ENCODE results near the gene PAK5.
A peak's percentile ranks its signal among the peaks of the same experiment; 100 is the strongest.

Gene PAK5

DNA sequence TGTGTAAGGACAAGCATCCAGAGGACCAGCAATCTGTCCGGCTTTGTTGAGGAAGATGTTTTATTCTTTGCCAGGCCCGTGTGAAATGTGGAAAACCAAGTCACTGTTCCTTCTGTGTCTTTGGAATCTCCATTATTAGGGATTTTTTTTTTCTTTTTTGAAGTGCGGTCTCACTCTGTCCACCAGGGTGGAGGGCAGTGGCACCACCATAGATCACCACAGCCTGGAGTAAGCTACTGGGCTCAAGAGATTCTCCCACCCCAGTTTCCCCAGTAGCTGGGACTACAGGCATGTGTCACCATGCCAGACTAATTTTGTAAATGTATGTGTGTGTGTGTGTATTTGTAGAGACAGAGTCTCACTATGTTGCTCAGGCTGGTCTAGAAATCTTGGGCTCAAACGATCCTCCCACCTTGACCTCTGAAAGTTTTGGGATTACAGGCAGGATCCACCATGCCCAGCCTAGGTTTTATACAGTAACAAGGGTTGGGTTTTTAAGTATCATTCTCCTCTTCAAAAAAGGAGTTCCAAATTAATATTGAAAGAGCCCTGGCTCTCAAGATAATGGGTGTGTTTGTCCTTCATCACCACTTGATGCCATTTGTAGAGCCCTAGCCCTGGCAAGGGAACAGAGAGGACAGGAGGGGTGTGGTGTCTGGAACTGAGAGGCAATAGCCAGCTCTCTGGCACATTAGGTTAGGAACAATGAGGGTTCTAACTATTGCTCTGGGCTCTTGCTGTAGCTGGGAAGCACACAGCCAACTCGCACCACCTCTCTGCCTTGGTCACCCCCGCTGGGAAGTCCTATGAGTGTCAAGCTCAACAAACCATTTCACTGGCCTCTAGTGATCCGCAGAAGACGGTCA lies 321.3 kb downstream of the PAK5 start:
- no peak for DNase-seq (ENCODE audit: low read depth)

DNA sequence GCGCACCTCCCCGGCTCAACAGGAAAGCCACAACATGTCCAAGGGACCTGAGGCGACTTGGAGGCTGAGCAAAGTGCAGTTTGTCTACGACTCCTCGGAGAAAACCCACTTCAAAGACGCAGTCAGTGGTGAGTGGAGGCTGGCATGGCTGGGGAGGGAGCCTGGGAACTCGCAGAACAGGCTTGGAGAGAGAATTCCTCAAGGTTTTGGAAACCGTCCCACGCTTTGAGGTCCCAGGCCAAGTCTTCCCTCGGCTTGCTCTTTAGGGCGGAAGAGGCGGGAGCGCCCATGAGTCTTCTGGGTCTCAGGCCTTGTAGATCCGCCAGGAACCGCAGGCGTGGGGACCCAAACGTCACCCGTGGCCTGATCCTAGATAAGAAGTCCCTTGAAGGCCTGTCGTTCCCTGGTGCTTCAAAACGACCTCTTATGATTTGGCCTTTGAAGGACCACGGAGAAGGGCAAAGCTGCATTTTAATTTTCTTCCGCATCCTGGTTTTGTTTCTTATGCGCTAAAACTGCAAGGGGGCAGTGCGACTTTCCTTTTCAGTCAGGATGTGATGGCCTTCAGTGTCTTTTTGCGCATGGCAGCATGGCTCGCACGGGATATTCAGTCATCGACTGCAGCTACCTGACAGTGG lies 322.5 kb downstream of the PAK5 start:
- DNase-seq (ENCODE audit: low read depth), result no peak

DNA sequence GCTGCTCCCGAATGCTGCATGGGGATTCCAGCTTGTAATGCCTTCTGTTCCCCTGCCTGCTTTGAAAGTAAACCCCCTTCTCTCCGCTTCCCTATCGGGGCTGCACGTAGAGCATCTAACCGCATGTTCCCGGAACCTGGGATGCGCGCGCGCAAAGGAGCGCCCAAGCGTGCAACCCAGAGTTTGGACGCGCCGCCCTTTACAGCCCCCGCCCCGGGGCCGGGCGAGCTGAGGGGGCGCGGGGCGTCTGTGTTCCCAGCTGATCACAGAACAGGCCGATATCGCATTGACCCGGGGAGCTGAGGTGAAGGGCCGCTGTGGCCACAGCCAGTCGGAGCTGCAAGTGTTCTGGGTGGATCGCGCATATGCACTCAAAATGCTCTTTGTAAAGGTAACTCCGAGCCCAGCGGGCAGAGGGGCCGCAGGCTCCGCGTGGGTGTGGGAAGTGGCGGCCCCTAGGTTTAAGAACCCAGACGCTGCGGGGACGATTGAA lies 323.1 kb downstream of the PAK5 start:
- no peak for DNase-seq (ENCODE audit: low read depth)

DNA sequence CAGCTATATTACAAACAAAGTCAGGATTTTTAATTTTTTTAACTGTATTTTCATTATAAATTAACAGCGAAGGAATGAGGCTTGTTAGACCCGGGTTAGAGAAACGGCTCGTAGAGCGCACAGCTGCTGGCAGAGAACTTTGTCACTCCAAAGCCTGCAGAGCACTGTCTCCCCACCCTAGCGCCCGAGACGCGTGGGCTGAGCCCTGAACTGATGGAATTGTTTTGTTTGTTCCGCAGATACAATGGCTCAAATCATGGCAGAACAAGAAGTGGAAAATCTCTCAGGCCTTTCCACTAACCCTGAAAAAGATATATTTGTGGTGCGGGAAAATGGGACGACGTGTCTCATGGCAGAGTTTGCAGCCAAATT lies 323.7 kb downstream of the PAK5 start:
- no peak for DNase-seq (ENCODE audit: low read depth)

DNA sequence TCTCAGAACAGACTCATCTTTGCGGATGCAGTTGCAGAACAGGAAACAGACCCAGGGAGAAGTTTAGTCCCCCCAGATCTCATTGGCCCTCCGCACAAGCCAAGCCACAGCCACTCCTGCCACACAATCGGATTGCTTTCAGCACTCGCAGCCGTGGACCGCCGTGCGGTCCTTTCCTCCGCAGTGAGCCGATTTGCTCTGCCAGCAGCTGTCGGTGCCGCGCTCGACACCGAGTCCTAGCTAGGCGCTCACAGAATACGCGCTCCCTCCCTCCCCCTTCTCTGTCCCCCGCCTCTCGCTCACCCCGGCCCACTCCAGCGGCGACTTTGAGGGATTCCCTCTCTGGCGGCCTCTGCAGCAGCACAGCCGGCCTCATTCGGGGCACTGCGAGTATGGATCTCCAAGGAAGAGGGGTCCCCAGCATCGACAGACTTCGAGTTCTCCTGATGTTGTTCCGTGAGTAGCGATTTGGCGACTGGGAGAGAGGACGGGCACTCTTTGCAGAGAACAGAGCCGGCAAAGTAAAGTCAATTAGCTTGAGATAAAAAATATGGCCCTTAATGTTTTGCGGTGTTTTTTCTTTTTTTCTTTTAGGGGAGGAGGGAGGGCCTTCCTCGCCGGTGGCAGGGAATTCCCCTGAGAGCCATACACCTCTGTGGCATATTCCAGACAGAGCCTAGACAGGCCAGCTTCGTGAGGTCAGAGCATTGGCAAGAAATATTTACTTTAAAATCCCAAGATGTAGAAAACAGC lies 324.2 kb downstream of the PAK5 start, which contains the start of gene LAMP5:
Gene LAMP5 (plus strand): TSS at position 130 of the 753 bp plus-strand sequence. CDS start 263 bp downstream, at position 393.
- no peak for DNase-seq (ENCODE audit: low read depth)

DNA sequence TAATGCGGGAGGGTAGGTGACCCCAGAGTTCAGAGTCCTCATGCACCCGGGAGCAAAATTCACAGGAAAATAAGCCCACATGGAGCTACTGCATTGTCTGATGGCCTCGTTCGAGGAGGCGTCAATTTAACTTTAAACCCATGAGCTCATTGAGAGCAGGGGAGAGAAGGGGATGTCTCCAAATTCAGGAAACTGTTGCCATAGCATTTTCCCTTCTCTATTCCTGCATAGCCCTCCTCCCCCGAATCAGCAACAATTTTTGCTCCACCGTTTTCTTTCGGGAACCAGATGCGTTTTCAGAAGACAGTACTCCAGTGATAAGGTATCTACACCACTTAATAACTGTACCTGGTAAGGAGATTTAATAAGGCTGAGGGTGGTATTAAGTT lies 324.8 kb downstream of the PAK5 start:
- no peak for DNase-seq (ENCODE audit: low read depth)

DNA sequence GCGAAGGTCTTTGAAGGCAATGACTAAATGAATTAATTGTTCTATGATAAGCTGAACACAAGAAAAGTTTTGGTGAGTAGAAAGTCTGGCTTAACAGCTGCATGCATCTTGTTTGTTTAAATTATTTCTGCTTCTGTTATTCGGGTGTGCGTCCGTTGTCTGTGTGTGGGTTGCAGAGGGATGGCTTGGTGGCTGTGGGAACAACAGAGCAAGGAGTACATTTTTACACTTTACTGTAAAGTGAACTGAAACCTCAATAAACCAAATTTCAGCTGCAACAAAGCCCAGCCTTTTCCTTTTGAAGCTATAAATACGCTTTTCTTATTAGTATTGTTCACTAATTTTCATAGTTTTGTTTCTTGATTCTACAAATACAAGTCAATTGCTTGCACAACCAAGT lies 328.0 kb downstream of the PAK5 start:
- no peak for DNase-seq (ENCODE audit: low read depth)

DNA sequence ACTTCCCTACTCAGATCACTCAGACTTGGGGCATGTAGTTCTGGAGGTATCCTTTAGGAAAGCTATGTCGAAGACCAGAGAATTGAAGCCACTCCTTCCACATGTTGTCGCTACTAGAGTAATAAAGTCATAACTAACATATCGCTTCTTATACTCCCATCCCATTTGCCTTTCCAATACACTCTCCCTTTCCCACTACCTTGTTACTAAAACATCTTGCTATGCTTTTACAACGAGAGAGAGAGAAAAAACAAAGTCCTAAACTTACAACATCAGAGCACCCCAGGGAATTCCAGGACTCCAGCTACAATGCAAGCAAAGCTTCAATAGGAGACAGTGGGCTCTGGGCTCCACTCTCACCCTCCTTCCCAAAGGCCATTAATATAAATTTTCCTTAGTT lies 329.6 kb downstream of the PAK5 start:
- DNase-seq (ENCODE audit: low read depth), result no peak

DNA sequence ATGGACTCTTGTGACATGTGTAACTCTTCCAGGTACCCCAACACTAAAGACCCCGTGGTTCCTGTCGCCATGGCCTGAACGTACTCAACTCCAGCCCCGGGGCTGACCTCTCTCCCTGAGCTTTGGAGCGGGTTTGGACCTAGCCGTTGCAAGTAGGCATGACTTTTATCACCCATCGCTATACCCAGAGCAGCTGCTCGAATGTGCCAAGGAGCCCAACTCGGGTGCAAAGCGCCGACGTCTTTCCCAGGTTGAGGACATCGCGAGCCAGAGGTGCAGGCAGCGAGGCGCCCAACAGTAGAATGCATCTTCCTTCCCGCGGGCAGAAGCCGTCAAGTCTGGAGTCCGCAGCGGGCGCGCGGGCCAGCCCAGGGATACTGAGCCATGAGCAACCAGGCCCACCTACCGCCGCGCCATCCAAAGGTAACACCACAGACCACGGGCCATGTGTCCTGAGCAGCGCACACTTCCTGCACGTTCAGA lies 330.1 kb downstream of the PAK5 start:
- DNase-seq (ENCODE audit: low read depth), result no peak

DNA sequence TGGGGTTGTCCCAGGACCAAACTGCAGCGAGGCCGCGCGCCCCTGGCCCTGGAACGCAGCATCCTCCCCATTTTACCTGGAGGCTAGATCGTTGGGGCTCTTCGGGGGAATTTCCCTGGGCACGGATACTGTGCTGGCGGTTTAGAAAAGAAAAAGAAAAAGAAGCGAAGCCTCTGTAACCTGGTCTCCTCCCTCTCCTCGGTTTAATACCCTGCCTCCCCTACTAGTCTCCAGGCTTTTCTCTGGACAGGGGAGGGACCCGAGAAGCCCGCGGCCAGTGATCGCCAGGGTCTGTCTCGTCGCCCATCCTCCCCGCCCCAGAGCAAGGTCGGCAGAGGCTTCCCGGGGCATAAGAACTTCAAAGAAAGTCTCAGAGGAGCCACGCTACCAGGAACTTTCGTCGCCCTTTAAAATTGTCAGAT lies 330.6 kb downstream of the PAK5 start:
- no peak for DNase-seq (ENCODE audit: low read depth)

DNA sequence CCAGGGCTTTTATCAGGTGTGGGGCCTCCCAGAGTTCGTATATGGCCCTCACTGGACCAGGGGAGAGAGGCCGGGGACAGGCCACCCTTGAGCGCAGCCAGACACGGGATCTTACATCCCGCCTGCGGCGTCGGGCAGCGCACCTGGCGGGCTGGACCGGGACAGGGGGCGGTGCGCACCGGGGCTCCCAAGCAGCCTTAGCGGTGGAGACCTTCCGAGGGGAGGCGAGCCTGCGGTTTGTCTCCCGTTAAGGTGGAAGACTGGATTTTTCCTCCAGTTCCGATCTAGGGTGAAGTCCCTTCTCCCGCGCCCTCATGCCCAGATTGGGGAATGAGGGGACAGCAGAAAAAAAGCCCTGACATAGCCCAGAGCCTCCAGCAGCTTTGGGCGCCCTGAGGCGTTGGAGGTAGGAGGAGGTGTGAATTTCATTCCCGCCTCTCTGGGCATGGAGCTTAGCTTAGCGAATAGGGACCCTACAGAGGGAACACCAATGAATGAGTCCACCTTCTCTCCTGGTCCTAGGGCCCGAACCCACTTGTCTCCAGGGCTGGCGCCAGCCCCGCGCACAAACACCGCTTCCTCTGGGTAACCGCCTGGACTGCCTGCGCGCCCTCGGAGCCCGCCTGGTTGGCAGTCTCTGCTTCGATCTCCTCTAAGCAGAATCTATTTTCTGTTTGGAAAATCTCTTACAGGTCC lies 331.2 kb downstream of the PAK5 start:
- DNase-seq (ENCODE audit: low read depth), result no peak

DNA sequence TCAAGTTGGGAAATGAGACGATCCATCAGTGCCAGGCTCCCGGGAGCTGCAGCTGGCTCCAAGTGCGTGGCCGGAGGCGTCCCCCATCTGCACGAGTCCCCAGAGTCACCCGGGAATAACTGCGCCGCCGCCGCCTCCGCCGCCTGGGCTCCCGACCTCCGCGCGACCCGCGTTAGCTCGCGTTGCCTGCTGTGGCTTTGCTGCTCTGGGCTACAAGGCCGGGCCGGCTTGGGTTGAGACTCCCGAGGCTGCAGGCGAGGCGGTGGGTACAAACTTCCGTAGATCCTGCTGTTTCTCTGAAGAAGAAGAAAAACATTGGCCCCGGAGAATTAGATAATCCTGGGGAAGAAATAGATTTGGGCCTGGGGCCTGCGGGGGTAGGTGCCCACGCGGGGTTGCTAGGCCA lies 331.9 kb downstream of the PAK5 start:
- DNase-seq (ENCODE audit: low read depth), result no peak

DNA sequence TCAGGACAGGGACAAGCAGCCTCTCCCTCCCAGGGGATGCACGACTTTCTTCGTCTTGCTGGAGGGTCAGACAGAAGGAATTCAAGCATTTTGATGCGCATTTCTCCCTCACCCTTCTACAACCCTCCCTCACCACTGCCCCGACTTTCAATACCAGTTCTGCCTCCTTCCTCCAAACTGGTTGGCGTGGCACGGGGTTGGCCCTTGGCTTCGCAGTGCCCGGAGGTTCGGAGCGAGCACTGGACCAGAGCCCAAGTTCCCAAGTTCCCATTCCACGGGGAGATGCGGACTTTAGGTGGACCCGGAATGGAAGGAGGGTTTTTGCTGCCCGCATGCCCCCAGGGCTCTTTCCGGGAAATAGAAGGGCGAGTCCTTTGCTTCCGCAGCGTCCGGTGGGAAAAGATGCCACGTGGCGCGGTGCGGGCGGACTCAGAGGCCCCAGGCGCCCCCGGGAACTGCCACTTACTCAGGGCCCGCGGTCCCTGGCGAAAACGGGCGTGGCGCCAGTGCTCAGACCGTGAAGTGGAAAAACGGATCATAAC lies 332.5 kb downstream of the PAK5 start:
- DNase-seq (ENCODE audit: low read depth), result no peak

DNA sequence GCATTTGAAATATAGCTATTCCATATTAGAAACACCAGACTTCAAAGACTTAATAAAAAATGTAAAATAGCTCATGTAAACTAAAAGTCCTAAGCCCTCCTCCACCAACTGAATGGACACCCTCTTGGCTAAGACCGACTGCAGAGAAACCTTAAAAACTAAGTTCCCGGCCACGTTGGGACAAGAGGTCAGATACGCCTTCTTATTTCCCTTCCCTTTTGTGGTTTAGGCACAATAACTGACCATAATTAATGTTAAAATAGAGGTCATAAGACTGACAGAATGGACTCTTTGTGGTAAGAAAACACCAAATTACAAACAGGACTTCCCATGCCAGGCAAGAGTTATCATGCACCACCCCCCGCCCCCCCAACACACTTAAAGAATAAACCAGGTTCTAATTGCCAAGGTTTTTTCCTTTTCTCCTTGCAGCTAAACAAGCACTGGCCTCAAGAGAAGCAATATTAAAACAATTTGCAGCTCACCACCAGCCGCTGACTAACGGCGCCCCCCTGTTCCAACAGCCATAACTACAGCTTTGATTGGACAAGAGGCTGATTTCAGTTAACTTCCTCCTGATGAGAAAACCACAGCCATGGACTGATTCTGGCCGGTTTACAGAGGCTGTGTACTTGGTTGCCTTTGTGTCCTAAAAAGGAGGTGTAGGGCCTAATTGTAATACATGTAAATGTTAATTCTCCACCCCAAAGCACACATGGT lies 335.2 kb downstream of the PAK5 start:
- no peak for DNase-seq (ENCODE audit: low read depth)

DNA sequence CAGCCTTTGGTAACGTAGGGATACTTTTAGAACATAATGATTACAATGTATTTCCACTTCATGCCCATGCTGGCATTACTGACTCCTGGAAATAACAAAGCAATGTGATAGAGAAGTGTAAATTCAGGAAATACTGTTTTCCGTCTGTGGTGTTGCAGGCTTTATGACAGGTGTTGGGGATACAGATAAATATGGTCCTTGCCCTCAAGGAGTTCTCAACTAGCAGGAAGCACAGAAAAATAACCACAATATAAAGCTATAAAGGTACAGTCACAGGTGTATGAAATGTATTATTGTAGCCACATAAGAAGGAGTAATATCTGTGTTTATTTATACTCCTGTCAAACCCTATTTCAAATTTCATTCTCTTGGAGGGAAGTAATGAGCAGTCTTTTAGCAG lies 337.4 kb downstream of the PAK5 start:
- no peak for DNase-seq (ENCODE audit: low read depth)

DNA sequence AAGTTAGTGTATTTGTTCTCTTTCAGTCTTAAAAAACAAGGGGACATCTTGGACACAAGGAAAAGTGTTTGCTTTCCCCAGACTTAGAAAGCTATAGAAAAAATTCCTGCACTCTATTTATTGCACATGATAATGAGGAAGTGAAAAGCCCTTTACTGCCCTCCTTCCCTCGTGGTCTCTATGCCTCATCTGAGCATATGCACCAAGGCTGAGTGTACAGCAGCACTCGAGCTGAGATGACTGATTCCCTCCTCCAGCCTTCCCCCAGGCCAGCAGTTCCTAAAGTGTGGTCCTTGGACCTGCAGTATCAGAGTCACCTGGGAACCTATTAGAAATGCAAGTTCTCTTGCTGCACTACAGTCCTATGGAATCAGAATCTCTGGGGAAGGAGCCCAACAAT lies 338.8 kb downstream of the PAK5 start:
- no peak for DNase-seq (ENCODE audit: low read depth)

DNA sequence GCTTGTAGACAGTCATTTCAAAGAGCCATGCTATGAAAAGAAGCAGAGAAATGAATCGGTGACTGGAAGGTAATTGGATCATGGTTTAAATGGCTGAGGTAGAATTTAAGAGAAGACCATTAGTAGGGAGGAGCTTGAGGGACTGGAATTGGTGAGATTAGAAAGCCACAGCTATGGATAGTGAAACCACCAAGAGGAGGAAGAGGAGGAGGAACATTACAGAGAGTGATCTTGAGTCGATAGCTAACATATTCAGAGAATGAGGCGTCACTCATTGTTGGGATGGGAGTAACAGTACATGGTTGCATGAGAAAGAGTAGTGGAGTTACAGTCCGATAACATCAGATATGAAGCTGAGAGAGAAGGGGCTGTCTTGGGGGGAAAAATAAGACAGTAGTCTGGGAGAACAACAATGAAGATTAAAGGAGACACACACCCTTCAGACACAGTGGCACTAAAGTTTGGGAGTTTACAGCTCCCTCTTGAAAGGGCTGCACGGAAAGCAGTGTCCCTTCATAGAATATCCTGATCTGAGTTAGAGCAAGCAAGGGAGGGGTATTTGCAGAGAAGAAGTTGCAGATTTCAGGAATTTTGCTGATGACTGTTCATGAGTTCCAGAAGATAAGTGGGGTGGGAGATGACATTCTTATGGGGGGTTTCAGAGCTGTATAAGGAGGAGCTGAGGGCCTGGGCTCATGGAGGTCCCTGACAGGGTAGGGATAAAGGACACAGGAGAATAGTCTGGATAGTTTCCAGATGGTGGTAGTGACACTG lies 339.6 kb downstream of the PAK5 start:
- DNase-seq (ENCODE audit: low read depth), result no peak

DNA sequence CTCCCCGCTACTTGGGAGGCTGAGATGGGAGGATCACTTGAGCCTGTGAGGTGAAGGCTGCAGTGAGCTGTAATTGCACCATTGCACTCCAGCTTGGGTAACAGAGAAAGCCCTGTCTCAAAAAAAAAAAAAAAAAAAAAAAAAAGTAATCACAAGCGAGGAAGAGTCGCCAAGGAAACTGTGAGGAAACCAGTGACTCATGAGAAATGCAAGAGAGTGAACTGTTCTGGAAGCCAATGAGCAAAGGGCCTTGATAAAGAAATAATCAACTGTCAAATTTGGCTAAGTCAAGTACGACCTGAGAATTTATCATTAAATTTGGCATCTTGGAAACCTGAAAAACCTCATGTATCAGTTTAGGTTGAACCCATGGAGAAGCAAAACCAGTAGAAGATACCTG lies 340.6 kb downstream of the PAK5 start:
- DNase-seq (ENCODE audit: low read depth), result peak; percentile 12

DNA sequence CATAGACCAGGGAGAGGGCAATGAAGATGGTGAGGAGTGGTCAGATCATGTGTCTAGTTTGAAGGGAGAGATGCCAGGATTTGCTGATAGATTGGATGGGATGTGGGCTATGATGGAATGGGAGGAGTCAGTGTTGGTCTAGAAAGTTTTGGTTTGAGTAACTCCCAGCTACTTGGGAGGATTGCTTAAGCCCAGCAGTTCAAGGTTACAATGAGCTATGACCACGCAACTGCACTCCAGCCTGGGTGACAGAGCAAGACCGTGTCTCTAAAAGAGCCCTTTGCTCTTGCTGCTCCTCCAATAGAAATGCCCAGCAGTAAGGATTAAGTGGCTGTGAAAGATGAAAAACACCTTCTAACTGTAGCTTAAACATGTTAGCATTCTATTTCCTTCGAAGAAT lies 342.7 kb downstream of the PAK5 start:
- no peak for DNase-seq (ENCODE audit: low read depth)

DNA sequence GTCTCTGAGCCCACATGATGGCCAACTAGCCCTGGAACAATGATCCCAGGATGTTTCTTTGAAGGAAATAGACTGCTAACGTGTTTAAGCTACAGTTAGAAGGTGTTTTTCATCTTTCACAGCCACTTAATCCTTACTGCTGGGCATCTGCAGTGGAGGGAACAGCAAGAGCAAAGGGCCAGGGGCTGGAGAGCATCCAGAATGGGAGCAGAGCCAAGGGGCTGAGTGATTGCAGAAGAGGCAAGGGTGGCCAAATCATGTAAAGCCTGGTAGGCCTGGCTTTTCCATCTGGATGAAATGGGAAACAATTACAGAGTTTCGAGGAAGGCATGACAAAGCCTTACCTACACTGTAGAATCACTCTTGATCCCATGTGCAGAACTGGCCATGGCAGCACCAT lies 343.2 kb downstream of the PAK5 start:
- no peak for DNase-seq (ENCODE audit: low read depth)

Data from GM04503 (cell line).